Fibroblast of skin of right quadriceps (primary cell): ENCODE measurements around the gene ISG15.

Experiments used
- DNase-seq: peaks from one replicate; pipeline ENCODE4 v3.0.0-alpha.2; 2013

ISG15 gene

DNA sequence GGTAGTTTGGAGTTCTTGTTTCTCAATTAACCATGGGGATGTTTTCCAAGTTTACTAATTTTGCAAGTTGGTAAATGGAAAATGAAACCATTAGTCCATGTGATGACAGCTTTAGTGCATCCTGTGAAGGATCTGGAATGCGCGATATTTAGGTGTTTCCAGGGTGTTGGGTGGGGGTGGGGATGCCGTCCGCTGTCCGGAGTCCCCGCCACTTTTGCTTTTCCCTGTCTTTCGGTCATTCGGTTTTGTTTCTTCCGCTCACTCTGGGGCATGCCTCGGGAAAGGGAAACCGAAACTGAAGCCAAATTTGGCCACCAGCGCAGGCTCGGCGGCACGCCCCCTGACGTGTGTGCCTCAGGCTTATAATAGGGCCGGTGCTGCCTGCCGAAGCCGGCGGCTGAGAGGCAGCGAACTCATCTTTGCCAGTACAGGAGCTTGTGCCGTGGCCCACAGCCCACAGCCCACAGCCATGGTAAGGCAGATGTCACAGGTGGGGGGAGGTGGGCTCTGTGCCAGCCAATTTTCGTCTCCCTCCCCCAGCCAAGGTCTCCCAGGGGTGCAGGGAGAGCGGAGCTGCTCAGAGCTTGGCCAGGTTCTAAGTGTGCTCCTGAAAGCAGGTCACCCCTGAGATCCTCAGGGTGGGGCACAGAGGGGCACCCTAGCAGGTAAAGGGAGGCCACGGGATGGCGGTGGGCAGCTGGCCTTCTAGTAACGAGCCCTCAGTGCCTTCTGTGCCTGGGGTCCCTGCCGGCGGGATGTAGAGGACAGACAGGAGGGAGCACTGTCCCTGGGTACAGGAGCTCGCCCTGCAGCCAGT is at the start of gene ISG15:
ISG15 (plus strand) TSS at position 393 of the 817 bp plus-strand sequence; CDS start at position 470, 77 bp downstream.
- DNase-seq, result peak; percentile 82

DNA sequence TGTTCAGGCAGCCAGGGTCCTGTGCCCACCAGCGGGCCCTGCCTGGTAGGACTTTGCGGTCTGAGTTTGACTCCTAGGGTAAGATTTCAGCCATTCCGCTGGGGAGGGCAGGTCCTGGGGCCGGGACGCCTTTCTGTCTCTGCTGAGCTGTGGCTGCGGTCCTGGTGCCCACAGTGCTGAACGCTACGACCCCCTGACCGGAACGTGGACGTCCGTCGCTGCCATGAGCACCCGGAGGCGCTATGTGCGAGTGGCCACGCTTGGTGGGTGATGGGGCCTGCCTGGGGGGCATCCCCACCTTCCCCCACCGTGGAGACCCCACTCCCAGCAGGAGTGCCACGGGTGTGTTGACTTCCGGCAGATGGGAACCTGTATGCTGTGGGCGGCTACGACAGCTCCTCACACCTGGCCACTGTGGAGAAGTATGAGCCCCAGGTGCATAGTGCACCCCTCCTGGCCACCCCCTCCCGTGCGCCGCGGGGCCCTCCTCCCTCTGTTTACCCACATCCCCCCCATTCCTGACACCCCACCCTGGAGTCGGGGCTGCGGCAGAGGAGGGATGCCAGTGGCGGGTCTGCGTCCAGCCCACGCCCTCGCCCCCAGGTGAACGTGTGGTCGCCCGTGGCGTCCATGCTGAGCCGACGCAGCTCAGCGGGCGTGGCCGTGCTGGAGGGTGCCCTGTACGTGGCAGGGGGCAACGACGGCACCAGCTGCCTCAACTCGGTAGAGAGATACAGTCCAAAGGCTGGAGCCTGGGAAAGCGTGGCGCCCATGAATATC is 49.4 kb upstream of the ISG15 start:
- no peak for DNase-seq

DNA sequence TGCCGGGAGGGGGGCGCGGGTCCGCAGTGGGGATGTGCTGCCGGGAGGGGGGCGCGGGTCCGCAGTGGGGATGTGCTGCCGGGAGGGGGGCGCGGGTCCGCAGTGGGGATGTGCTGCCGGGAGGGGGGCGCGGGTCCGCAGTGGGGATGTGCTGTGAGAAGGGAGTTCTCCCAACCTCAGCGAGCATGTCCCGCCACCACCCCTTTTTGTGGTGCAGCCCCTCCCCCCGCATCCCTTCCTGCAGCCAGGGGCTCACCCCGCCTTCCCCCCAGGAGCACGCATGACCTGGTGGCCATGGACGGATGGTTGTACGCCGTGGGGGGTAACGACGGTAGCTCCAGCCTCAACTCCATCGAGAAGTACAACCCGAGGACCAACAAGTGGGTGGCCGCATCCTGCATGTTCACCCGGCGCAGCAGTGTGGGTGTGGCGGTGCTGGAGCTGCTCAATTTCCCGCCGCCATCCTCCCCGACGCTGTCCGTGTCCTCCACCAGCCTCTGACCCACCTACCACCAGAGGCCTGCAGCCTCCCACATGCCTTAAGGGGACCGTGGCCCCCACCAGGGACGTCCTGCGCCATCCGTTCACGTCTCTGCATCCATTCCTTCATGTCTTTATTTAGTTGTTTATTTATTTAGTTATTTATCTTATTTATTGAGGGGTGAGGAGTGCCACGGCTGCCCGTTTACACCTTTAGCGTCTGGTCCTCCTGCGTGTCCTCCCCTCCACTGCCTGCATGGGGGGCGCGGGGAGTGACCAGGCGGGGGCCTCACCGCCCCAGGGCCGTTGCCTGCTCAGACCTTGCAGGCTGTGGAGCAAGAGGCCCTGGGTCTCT is 48.4 kb upstream of the ISG15 start:
- DNase-seq, result no peak

DNA sequence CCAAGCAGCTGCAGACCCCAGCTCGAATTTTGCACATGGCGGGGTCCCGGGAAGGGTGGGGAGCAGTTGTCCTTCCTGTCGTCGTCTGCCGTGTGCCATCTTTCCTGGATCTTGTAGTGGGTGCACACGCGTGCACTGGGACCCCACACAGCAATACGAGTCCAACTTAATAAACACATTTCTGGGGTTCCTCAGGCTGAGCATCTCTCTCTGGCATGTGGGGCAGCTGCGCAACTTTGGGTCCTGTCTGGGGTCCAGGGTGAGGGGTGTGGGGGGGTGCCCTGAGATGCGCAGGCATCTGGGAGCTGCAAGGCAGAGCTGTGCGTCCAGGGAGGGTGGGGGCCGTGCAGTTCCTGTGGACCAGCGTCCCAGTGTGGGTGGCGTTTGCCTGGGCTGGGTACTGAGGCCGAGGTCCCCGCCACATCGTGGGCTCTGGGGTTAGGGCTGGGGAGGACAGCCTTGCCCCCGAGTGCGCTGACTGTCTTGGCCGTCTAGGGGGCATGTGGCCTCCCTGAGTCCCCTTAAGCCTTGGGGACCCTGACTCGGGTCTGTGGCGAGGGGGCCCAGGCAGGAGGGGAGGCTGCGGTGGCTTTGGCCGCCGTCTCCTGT is 47.7 kb upstream of the ISG15 start:
- DNase-seq, result no peak

DNA sequence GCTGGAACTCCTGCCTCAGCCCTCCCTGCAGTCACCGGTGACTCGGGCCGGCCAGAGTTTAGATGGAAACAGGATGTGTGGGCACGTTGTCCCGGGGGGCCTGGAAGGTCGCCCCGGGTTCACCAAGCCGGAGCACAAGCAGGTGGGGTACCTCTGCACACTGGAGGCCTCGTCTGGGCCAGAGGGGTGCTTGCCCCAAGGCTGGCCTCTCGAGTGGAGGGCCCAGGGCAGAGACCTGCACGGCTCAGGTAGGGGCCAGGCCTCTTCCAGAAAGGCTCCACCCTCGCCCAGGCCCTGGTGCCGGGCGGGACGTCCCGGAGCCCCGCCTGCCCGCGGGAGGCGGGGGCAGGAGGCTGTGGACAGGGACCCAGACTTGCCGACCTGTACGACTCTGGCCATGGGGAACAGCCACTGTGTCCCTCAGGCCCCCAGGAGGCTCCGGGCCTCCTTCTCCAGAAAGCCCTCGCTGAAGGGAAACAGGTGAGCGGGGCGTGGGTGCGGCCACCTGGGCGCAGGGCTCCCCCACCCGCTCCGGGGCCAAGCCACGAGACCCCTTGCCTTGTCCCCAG is 47.1 kb upstream of the ISG15 start, which contains the start of gene PLEKHN1:
PLEKHN1 (plus strand) TSS at position 348 of the 569 bp plus-strand sequence; CDS start at position 398, 50 bp downstream.
- peak; percentile 39 for DNase-seq

DNA sequence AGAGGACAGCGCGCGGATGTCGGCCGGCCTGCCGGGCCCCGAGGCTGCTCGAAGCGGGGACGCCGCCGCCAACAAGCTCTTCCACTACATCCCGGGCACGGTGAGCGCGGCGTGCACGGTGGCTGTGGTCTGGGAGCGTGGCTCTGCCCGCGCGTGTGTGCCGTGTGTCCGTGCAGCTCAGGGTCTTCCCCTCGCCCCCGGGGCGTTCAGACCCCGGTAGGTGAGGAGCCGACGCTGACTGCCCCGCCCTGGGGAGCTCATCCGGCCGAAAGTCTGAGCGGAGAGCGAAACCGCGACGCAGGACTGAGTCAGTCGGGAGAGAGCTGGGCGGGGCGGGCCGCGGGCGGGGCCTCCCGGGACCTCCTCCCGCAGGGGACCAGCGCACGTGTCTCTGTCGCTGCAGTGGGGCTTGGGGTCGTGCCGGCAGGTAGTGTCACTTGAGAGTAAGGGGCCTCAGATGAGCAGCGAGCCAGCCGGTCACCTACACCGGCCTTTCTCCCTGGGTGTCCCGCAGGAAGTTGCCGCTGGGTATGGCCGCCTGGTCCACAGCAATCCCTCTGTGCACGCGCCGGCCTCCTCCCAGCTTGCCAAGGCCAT is 46.5 kb upstream of the ISG15 start:
- peak; percentile 65 for DNase-seq

DNA sequence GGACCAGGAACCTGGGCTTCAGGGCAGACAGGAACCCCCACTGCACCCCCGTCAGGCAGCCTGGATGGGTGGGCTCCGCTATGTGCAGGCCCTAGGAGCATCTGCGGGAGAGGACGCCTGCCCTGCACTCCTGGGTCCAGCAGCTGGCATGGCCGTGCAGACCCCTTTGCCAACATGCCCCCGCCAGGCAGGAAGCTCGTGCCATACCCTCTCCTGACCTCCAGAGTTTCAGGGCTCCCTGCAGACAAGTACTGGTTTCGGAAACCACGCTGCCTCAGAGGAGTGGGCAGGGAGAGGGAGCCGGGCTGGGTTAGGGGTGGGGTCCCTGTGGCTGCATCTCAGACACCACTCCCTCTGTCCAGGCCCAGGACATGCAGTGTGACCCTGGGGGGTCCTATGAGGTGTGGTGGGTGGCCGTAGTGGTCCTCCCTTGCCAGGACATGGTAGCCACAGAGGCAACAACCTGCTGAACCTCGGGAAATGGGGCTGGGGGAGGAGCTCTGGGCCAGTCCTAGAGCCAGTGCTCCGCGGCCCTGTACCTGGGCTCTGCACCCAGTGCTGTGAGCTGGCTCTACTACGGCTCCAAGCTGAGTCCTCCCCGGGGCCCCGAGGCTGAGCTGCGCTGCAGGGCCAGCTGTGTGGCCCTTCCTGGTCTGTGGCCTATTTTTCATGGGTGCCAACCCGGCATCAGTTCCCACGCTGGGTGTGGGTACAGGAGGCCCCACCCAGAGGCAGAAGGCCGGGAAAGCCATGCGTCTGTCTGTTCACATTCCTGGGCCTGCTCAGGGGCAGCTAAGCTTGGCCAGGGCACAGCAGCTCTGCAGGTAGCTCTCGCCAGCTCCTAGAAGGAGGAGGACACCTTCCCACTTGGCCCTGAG is 45.6 kb upstream of the ISG15 start:
- no peak for DNase-seq

DNA sequence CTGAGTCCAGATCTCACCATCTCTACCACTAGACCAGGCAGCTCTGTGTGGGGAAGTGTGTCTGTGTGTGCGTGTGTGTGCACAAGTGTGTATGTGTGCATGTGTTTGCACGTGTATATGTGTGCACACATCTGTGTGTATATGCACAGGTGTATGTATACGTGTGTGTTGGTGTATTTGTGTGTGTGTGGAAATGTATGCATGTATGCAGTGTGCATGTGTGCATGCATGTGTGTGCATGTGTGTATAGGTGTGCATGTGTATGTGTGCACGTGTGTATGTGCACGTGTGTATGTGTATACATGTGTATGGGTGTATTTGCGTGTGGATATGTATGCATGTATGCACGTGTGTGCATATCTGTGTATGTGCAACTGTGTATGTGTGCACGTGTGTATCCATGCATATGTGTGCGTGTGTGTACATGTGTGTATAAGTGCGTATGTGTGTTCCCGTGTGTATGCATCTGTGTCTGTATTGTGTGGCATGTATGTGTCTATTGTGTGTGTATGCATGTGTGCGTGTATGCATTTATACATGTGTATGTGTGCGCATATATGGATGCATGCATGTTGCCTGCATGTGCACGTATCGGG is 43.9 kb upstream of the ISG15 start:
- DNase-seq, result no peak

DNA sequence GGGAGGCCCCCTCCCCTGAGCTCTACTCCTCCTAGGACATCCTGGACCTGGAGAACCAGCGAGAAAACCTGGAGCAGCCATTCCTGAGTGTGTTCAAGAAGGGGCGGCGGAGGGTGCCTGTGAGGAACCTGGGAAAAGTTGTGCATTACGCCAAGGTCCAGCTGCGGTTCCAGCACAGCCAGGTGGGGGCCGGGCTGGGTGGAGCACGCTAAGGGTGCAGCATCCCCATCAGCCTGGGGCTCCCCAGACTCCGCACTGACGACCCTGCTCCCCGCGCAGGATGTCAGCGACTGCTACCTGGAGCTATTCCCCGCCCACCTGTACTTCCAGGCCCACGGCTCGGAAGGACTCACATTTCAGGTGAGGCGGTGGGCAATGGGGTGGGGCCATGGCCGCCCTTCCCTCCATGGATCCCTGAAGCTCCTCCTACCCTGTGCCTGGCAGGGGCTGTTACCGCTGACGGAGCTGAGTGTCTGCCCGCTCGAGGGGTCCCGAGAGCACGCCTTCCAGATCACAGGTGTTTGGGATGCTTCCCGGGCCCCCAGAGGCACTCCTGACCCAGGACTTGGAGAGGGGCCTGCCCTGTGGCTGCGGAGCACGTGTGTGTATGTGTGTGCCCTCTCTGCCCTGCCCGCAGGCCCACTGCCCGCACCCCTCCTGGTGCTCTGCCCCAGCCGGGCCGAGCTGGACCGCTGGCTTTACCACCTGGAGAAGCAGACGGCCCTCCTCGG is 42.9 kb upstream of the ISG15 start:
- DNase-seq, result no peak

DNA sequence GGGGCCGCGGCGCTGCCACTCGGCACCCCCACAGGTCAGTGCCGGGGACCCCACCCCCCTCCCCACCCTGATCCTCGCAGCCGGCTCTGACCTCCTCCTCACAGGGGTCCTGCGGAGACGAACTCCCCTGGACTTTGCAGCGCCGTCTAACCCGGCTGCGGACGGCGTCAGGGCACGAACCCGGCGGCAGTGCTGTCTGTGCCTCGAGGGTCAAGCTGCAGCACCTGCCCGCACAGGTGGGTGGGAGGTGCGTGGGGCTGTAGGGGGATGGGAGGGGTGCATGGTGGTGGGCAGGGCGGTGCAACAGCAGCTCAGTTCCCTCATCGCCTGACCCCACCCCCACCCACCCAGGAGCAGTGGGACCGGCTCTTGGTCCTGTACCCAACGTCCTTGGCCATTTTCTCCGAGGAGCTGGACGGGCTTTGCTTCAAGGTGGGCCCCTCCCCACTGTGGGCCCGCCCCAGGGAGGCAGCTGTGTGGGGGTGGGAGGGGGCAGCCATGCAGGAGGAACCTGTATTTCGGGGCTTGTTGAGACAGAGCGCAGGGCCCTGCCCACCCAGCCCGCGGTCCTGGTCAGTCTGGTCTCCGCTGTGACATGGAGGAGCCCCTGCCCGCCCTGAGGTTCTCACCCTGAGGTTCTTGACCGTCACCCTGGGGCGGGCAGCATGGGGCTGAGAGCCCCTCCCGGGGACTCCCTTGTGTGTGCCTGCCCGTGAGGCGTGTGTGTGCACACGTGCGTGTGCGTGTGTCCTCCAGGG is 42.1 kb upstream of the ISG15 start:
- DNase-seq, result no peak

DNA sequence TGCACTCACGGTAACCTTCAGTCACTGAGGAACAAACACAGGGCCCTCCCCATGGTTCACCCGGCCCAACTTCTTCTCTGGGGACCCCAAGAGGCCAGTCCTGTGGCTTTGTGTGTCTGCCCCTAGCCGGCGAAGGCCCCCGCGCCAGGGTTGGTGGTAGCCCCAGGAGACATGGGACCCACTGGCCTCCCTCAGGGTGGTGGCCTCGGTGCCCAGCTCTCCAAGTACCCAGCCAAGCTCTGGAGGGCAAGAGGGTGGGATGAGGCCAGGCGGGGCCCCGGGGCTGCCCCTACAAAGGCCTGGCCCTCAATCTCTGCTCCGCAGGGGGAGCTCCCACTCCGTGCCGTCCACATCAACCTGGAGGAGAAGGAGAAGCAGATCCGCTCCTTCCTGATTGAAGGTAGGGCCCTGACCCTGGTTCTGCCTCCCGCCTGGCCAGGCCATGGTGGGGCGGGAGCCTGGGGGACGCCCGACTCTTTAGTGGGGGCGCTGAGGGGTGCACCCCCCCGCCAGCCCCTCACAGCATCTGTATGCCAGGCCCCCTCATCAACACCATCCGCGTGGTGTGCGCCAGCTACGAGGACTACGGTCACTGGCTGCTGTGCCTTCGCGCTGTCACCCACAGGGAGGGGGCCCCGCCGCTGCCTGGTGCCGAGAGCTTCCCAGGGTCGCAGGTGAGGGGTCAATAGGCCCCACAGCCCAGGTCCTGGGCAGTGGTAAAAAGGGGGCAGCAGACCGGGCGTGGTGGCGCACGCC is 41.4 kb upstream of the ISG15 start:
- DNase-seq, result no peak

DNA sequence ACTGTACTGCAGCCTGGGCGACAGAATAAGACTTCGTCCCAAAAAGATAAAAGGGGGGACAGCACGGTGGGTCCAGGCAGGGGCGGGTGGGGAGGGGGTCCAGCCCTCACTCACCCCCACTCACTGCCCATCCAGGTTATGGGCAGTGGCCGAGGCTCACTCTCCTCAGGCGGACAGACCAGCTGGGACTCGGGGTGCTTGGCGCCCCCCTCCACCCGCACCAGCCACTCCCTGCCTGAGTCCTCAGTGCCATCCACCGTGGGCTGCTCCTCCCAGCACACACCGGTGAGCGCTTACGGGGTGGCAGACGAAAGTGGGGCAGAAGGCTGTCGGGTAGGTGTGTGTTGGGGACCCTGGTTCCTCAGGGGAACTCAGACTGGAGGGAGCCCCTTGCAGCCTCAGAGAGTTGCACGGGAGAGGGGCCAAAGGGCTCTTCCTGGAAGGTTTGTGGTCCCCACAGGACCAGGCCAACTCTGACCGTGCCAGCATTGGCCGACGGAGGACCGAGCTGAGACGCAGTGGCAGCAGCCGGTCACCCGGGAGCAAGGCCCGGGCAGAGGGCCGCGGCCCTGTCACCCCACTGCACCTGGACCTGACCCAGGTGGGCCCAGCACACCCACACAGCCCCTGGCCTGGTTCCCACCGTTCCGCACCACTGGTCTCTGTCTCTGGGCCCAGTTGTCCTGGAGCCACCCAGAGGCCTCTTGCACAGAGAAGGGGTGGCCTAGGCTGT is 40.4 kb upstream of the ISG15 start:
- DNase-seq, result no peak

DNA sequence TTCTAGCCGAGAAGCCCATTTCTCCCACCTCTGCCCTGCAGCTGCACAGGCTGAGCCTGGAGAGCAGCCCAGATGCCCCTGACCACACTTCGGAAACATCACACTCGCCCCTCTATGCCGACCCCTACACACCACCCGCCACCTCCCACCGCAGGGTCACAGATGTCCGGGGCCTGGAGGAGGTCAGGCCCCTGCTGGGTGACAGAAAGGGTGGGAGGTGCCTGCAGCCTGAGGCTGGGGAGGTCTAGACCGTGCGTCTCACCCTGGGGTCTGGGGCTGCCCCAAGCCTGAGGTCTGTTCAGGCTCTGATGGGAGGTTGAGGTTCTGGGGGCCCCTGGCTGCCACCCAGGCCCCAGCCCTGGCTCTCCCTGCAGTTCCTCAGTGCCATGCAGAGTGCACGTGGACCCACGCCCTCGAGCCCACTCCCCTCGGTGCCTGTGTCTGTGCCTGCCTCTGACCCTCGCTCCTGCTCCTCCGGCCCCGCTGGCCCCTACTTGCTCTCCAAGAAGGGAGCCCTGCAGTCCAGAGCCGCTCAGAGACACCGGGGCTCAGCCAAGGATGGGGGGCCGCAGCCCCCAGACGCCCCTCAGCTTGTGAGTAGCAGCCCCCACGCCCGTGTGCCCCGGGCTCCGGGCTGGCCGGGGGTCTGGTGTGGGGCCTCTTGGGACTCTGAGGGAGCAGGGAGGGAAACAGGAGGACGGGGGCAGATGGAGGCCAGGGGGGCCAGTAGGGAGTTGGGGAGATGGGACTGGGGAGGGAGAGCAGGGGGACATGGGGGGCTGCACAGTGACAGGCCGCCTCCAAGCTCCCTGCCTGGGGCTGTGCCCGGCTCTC is 39.6 kb upstream of the ISG15 start:
- no peak for DNase-seq

DNA sequence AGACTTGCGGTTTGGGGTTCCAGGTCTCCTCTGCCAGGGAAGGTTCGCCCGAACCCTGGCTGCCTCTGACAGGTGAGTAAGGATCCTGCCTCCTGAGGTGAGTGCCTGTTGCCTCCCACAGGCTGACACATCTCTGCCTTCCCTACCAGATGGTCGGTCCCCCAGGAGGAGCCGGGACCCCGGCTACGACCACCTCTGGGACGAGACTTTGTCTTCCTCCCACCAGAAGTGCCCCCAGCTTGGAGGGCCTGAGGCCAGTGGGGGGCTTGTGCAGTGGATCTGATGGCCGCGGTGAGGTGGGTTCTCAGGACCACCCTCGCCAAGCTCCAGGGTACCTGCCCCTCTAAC is 39.0 kb upstream of the ISG15 start:
- DNase-seq, result no peak

DNA sequence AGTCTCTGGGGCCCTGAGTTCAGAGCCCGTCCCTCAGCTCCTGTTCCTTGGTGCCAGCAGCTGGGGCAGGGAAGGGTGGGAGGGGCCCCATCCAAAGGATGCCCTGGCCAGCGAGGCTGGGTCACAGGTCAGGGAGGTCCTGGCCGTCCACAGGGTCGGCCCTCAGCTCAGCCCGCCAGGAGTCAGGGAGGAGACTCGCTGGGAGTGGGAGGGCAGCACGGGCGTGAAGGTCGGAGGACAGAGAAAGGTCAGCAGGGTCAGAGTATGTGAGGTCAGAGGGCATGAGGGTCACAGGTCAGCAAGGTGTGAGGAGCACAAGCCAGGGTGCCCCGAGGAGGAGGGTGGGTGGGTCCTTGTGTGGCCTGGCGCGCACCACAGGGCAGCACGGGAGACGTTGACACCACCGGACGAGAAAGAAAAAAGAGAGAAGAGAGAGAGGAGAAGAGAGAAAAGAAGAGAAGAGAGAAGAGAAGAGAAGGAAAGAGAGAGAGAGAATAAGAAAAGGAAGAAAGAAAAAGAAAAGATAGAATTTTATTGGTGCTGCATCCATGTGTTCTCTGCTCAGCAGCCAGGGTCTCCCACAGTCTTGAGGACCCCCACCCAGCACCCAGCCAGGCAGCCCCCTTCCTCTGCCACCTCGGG is 38.5 kb upstream of the ISG15 start:
- DNase-seq, result no peak

DNA sequence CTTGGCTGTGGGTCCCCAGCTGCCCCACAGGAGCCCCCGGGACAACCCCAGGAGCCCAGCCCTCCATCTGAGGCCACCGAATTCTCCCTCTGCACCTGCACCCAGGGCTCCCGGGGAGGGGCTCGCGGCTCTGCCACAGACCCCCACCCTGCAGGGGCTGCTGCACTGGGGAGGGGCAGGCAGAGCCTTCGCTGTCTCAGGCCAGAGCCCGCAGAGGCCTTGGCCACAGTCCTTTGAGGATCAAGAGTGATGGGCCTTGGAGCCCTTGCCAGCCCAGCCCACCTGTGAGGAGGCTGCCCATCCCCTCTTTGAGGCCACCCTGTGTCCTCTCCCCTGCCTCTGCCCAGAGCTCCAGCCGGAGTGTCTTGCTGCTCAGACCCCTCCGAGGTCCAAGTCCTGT is 37.9 kb upstream of the ISG15 start:
- no peak for DNase-seq
